GM23248 (cell line): Measurements from ENCODE around the gene RMC1. TPM values are rescaled to one million over a fixed set of nuclear protein-coding genes. Genes with fewer than 3 reads are reported as not detected.

ENCODE experiments used
- DNase-seq: peaks from one replicate; pipeline ENCODE4 v3.0.0-alpha.2; 2015
- H2AFZ ChIP-seq: fragments of 200-600 bp; sonication (generic); 2 replicates; pipeline ENCODE4 v1.6.1; 2016; ENCODE audit warnings: antibody characterized with exemption
- H3F3A ChIP-seq: fragments of 200-600 bp; sonication (generic); 2 replicates; pipeline ENCODE4 v1.6.1; 2016; ENCODE audit warnings: mild to moderate bottlenecking, antibody characterized with exemption, mixed run types; ENCODE audit not compliant: insufficient read depth
- H3K27ac ChIP-seq: fragments of 200-600 bp; sonication (generic); 2 replicates; pipeline ENCODE4 v1.5.1; 2016; ENCODE audit warnings: mild to moderate bottlenecking
- H3K27me3 ChIP-seq: fragments of 200-600 bp; sonication (generic); replicated peaks from 2 replicates; pipeline ENCODE4 v1.6.1; 2016; ENCODE audit warnings: mild to moderate bottlenecking; ENCODE audit not compliant: insufficient read depth
- H3K36me3 ChIP-seq: fragments of 200-600 bp; sonication (generic); 2 replicates; pipeline ENCODE4 v1.6.1; 2016; ENCODE audit warnings: low read depth, mild to moderate bottlenecking
- H3K4me1 ChIP-seq: fragments of 200-600 bp; sonication (generic); 2 replicates; pipeline ENCODE4 v1.6.1; 2016; ENCODE audit warnings: mild to moderate bottlenecking; ENCODE audit not compliant: insufficient read depth
- H3K4me2 ChIP-seq: fragments of 200-600 bp; sonication (generic); one replicate; pipeline ENCODE4 v1.6.1; 2016; ENCODE audit warnings: mild to moderate bottlenecking; ENCODE audit not compliant: unreplicated experiment
- H3K4me3 ChIP-seq: fragments of 200-600 bp; sonication (generic); 2 replicates; pipeline ENCODE4 v1.5.1; 2016; ENCODE audit warnings: mild to moderate bottlenecking
- H3K79me2 ChIP-seq: fragments of 200-600 bp; sonication (generic); 2 replicates; pipeline ENCODE4 v1.6.1; 2016; ENCODE audit warnings: mild to moderate bottlenecking; ENCODE audit not compliant: insufficient read depth
- H3K9ac ChIP-seq: fragments of 200-600 bp; sonication (generic); 2 replicates; pipeline ENCODE4 v1.6.1; 2016; ENCODE audit warnings: mild to moderate bottlenecking
- H3K9me2 ChIP-seq: fragments of 200-600 bp; sonication (generic); 2 replicates; pipeline ENCODE4 v1.6.1; 2016; ENCODE audit warnings: mixed run types, mild to moderate bottlenecking, moderate library complexity; ENCODE audit not compliant: insufficient read depth
- H3K9me3 ChIP-seq: fragments of 200-600 bp; sonication (generic); one replicate; pipeline ENCODE4 v1.6.1; 2017; ENCODE audit warnings: low read depth
- H4K20me1 ChIP-seq: fragments of 200-600 bp; sonication (generic); 2 replicates; pipeline ENCODE4 v1.6.0; 2016; ENCODE audit not compliant: insufficient read depth
- EZH2 ChIP-seq: fragments of 200-600 bp; sonication (generic); IDR thresholded peaks from 2 replicates; pipeline ENCODE4 v1.6.1; 2018; ENCODE audit warnings: antibody characterized with exemption, mild to moderate bottlenecking; ENCODE audit not compliant: insufficient read depth, poor library complexity, severe bottlenecking
- EZH2phosphoT487 ChIP-seq: fragments of 200-600 bp; sonication (generic); IDR thresholded peaks from 2 replicates; pipeline ENCODE4 v1.6.1; 2018; ENCODE audit warnings: antibody characterized with exemption, moderate library complexity, mild to moderate bottlenecking, low read depth; ENCODE audit not compliant: insufficient read depth
- WGBS, 2 experiments: methylation state at CpG; one replicate each; pipeline ENCODE4 v1.1.6; 2015 to 2017; ENCODE audit warnings: low lambda C conversion rate in 2 of 2, low coverage in 1 of 2; ENCODE audit errors: missing lambda C conversion rate in 2 of 2; 5-methylcytosine and 5-hydroxymethylcytosine counted together
- in situ Hi-C: fragments of 300-500 bp; cut with MboI; formaldehyde crosslinking; loops from 2 replicates; pipeline ENCODE4 v1.15.0; 2020
- polyA plus RNA-seq: library from polyadenylated mRNA; unstranded; fragments of >200 nt; fragmentation: Nextera tagmentation; extraction: Ambion mirVana; gene quantifications from 2 replicates; pipeline ENCODE4 v1.2.1, GENCODE V29; 2016
- total RNA-seq: library from RNA; depleted of rRNA; stranded (reverse); fragments of >200 nt; shearing (Covaris generic); gene quantifications from 2 replicates; pipeline ENCODE4 v1.2.3, GENCODE V29; 2014

The RMC1 gene
- total and polyA plus RNA-seq, 2 experiments from 2014 or later, result 22.1 to 22.8 TPM

DNA sequence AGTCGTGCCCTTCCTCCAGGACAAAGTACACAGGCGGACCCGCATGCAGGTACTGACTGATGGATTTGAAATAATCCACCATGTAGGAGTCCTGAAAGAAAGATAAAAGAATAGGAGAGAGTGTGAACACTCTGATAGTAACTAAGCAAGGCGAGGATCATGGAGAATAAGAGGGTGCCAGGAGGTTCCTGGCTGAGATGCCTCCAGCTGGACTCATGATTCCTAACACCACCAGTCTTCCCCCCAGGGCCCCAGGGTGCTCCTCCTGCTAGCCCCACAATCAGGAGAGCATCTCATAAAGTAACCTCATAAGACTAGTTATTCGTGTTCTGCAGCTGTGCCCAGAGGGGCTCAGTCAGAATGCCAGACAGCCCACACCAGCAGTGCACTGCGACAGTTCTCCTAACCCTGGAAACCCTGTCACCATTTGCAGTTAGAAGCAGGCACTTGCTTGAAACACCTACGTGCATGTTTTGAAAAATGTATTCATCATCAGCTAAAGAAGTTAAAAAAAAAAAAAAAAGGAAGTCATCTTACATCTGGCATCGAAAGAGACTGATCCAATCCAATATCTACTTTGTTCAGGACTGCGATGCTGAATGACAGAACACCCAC is 36.7 kb downstream of the RMC1 start:
- Histone ChIP-seq H3K9me3 (no peaks in the 10 kb centered on the region), H3K4me3 (no peak overlapping the region), H4K20me1 (no peaks in the 10 kb centered on the region), H3K79me2 (no peaks in the 10 kb centered on the region), H3K9me2 (no peaks in the 10 kb centered on the region), H3K9ac (no peak overlapping the region), H3K36me3 (peaks cover 82% of the 10 kb centered on the region), H3F3A (no peaks in the 10 kb centered on the region), H3K27me3 (no peaks in the 10 kb centered on the region), H3K4me1 (no peaks in the 10 kb centered on the region), H3K4me2 (no peak overlapping the region), H2AFZ (no peak overlapping the region), H3K27ac (no peak overlapping the region)
- TF ChIP-seq EZH2, result no peak
- no peak for TF ChIP-seq EZH2phosphoT487
- in situ Hi-C loops, result no loop called here
- WGBS, 2 experiments, result 96 to 97% methylated on average over 9 of the region's 9 CpGs
- no peak for DNase-seq

DNA sequence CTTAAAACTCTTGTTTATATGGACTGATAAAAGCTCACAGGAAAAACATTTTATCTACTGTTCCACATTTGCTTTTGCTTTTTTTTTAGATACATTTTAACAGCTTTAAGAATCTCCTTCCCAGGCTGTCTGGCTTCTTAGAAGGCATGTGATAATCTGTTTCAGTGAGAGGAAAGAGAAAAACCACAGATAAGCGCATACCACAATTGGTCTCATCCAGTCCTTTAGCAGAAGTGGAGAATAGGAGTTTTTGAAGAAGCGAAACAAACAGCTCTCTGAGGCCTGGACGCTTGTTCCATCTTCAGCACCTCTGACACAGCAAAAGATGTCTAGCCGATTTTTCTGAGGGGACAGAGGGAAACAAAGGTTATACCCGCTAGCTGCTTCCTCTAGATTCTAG is 37.6 kb downstream of the RMC1 start:
- Histone ChIP-seq H3F3A (no peaks in the 10 kb centered on the region), H3K79me2 (no peaks in the 10 kb centered on the region), H3K27ac (no peak overlapping the region), H3K9ac (no peak overlapping the region), H3K36me3 (peaks cover 76% of the 10 kb centered on the region), H4K20me1 (no peaks in the 10 kb centered on the region), H3K4me1 (no peaks in the 10 kb centered on the region), H3K9me2 (no peaks in the 10 kb centered on the region), H3K4me2 (no peak overlapping the region), H3K27me3 (no peaks in the 10 kb centered on the region), H3K4me3 (no peak overlapping the region), H3K9me3 (no peaks in the 10 kb centered on the region), H2AFZ (no peak overlapping the region)
- WGBS, 2 experiments, result 90 to 93% methylated on average over 5 of the region's 5 CpGs
- in situ Hi-C loops, result no loop called here
- TF ChIP-seq EZH2phosphoT487 (no peak), EZH2 (no peak)
- no peak for DNase-seq

DNA sequence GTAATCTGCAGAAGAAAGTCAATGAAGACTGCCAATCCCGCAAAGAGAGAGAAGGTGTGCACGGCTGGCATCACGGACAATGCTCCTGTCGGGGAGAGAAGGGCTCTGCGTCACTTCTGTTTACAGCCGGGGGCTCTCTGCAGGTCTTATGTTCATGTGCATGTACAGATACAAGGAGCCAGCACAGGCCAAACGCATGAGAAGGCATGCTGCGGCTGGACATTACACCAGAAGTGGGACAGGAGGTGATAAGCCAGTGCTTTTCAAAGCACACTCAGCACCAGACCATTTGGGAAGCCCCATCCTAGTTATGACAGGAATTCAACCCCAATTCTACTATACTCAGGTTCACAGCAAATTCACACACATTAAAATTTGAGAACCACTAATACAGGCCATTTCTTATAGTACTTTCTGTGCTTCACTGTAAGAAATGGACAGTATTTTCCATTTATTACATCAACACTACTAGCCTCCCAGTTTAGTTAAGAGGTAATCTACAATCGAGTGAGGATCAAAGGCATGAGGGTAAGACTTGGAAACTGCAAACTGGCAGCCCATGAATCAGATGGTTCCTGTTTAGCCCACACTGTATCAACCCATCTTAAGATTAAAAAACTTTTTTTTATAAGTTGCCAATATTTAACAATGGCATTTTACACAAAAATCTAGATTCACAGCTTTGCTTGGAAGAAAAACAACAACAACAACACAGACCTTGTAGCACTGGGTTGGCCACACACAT is 38.2 kb downstream of the RMC1 start:
- Histone ChIP-seq H3K4me2 (no peak overlapping the region), H3K4me3 (no peak overlapping the region), H3K4me1 (no peaks in the 10 kb centered on the region), H3K9ac (no peak overlapping the region), H3K9me3 (no peaks in the 10 kb centered on the region), H3K27me3 (no peaks in the 10 kb centered on the region), H3K9me2 (no peaks in the 10 kb centered on the region), H3K27ac (no peak overlapping the region), H4K20me1 (no peaks in the 10 kb centered on the region), H2AFZ (no peak overlapping the region), H3F3A (no peaks in the 10 kb centered on the region), H3K36me3 (peaks cover 73% of the 10 kb centered on the region), H3K79me2 (no peaks in the 10 kb centered on the region)
- in situ Hi-C loops, result no loop called here
- 94% methylated on average over 9 of the region's 9 CpGs for WGBS, 2 experiments
- TF ChIP-seq EZH2phosphoT487 (no peak), EZH2 (no peak)
- DNase-seq, result no peak

DNA sequence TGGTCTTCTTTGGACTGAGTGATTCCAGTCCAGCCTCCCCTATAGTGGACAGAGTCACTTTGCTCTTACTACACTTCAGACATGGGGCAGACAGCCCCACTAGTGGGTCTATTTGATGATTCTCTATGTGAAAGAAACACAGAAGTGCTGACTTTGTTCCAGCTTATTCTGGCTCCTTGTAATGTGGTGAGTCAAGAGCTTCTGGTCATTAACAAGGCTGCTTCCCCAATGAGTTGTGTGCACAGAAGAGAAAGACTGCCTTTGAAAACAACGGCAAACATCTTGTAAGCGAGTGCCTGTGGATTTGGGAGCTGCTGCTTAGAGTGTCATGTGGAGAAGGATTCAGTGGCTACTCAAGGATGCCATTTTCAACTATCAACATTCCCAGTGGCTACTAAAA is 39.1 kb downstream of the RMC1 start:
- no peak overlapping the region for H3K9ac ChIP-seq
- 90 to 97% methylated on average over 2 of the region's 2 CpGs for WGBS, 2 experiments
- TF ChIP-seq EZH2phosphoT487 (no peak), EZH2 (no peak)
- no peak overlapping the region for H3K27ac ChIP-seq
- H3F3A ChIP-seq, result no peaks in the 10 kb centered on the region
- peaks cover 67% of the 10 kb centered on the region for H3K36me3 ChIP-seq
- DNase-seq, result peak; percentile 16
- H3K9me3 ChIP-seq, result no peaks in the 10 kb centered on the region
- no peak overlapping the region for H3K4me3 ChIP-seq
- no peak overlapping the region for H3K4me2 ChIP-seq
- no peaks in the 10 kb centered on the region for H3K27me3 ChIP-seq
- in situ Hi-C loops, result no loop called here
- H3K4me1 ChIP-seq, result peaks cover under 1% of the 10 kb centered on the region; the same call in 1 of the 2 replicates
- H2AFZ ChIP-seq, result no peak overlapping the region
- H3K79me2 ChIP-seq, result no peaks in the 10 kb centered on the region
- H3K9me2 ChIP-seq, result no peaks in the 10 kb centered on the region
- no peaks in the 10 kb centered on the region for H4K20me1 ChIP-seq
